ENCODE data around the gene BTLA. TPM values are rescaled to one million over a fixed set of nuclear protein-coding genes. Genes with fewer than 3 reads are reported as not detected.

BTLA gene
- total and polyA plus RNA-seq, 3 experiments from 2014 or later = 14.1 to 17.6 (median 14.8) TPM

GRCh38 chr3:112486811-112487505, 12.3 kb downstream of the BTLA start:
- Mint-ChIP-seq H3K27me3 (no peaks in the 10 kb centered on the region), H3K36me3 (peaks cover 0 to 24% (median 1%) of the 10 kb centered on the region in 3 donors), H3K27ac (peak overlapping the region in 2 of 8 donors; percentile 7 to 65), H3K4me1 (peaks cover 46 to 73% (median 70%) of the 10 kb centered on the region in 3 donors), H3K4me3 (no peak overlapping the region), H3K9me3 (no peaks in the 10 kb centered on the region)
- Histone ChIP-seq H3K9me3 (ENCODE audit: low read length) (no peaks in the 10 kb centered on the region), H3K4me1 (ENCODE audit: insufficient read depth, low read length) (peaks cover 29% of the 10 kb centered on the region), H3K36me3 (ENCODE audit: insufficient read depth, low read length) (no peaks in the 10 kb centered on the region), H3K27ac (ENCODE audit: low read depth, low read length) (no peak overlapping the region), H3K27me3 (ENCODE audit: insufficient read depth, low read length, poor library complexity, severe bottlenecking) (no peaks in the 10 kb centered on the region), H3K4me3 (ENCODE audit: low read length) (no peak overlapping the region)
- CTCF ChIA-PET = no interaction called here
- POLR2A ChIA-PET = interaction anchor here (0.5 kb wide), 1 partner anchor 13 kb away, joined by 3 read pairs; the partner anchor contains the start of gene BTLA
- DNase-seq = no peak

GRCh38 chr3:112484352-112484751, 14.9 kb downstream of the BTLA start:
- ChIA-PET CTCF (no interaction called here), POLR2A (no interaction called here)
- no peak overlapping the region for H3K4me3 ChIP-seq (ENCODE audit: low read length)
- H3K4me3 Mint-ChIP-seq = no peak overlapping the region
- H3K27ac ChIP-seq (ENCODE audit: low read depth, low read length) = no peak overlapping the region
- H3K9me3 ChIP-seq (ENCODE audit: low read length) = no peaks in the 10 kb centered on the region
- H3K4me1 Mint-ChIP-seq = peaks cover 41 to 73% (median 69%) of the 10 kb centered on the region in 3 donors
- no peaks in the 10 kb centered on the region for H3K36me3 ChIP-seq (ENCODE audit: insufficient read depth, low read length)
- H3K27ac Mint-ChIP-seq = peak overlapping the region in 2 of 8 donors; percentile 11 to 32
- no peak for DNase-seq
- peaks cover 25% of the 10 kb centered on the region for H3K4me1 ChIP-seq (ENCODE audit: insufficient read depth, low read length)
- H3K9me3 Mint-ChIP-seq = no peaks in the 10 kb centered on the region
- H3K27me3 ChIP-seq (ENCODE audit: insufficient read depth, low read length, poor library complexity, severe bottlenecking) = no peaks in the 10 kb centered on the region
- no peaks in the 10 kb centered on the region for H3K27me3 Mint-ChIP-seq
- peaks cover 7 to 32% (median 12%) of the 10 kb centered on the region in 3 donors for H3K36me3 Mint-ChIP-seq

- Histone ChIP-seq H3K36me3 (ENCODE audit: insufficient read depth, low read length) (no peaks in the 10 kb centered on the region), H3K9me3 (ENCODE audit: low read length) (no peaks in the 10 kb centered on the region), H3K4me1 (ENCODE audit: insufficient read depth, low read length) (peaks cover 24% of the 10 kb centered on the region), H3K27ac (ENCODE audit: low read depth, low read length) (no peak overlapping the region), H3K4me3 (ENCODE audit: low read length) (no peak overlapping the region), H3K27me3 (ENCODE audit: insufficient read depth, low read length, poor library complexity, severe bottlenecking) (no peaks in the 10 kb centered on the region)
- H3K36me3 Mint-ChIP-seq = peaks cover 12 to 36% (median 18%) of the 10 kb centered on the region in 3 donors
- DNase-seq = no peak
- peaks cover 45 to 74% (median 63%) of the 10 kb centered on the region in 3 donors for H3K4me1 Mint-ChIP-seq
- no peaks in the 10 kb centered on the region for H3K9me3 Mint-ChIP-seq
- ChIA-PET CTCF (no interaction called here), POLR2A (no interaction called here)
- peak overlapping the region in 5 of 7 donors; percentile 33 to 57 (median 41) for H3K4me3 Mint-ChIP-seq
- H3K27ac Mint-ChIP-seq = peak overlapping the region in 6 of 8 donors; percentile 15 to 77 (median 47)
- H3K27me3 Mint-ChIP-seq = no peaks in the 10 kb centered on the region
Measured at GRCh38 chr3:112482675-112483074, 16.6 kb downstream of the BTLA start.

GRCh38 chr3:112481302-112481721, 18.0 kb downstream of the BTLA start:
- H3K36me3 ChIP-seq (ENCODE audit: insufficient read depth, low read length) = no peaks in the 10 kb centered on the region
- CTCF ChIA-PET = no interaction called here
- no peak for DNase-seq
- Mint-ChIP-seq H3K4me1 (peaks cover 44 to 70% (median 57%) of the 10 kb centered on the region in 3 donors), H3K27me3 (no peaks in the 10 kb centered on the region), H3K4me3 (peak overlapping the region in 1 of 7 donors; percentile 30), H3K36me3 (peaks cover 18 to 40% (median 24%) of the 10 kb centered on the region in 3 donors), H3K27ac (peak overlapping the region in 2 of 8 donors; percentile 46 to 50), H3K9me3 (no peaks in the 10 kb centered on the region)
- POLR2A ChIA-PET = no interaction called here
- no peaks in the 10 kb centered on the region for H3K9me3 ChIP-seq (ENCODE audit: low read length)
- no peak overlapping the region for H3K27ac ChIP-seq (ENCODE audit: low read depth, low read length)
- no peak overlapping the region for H3K4me3 ChIP-seq (ENCODE audit: low read length)
- H3K4me1 ChIP-seq (ENCODE audit: insufficient read depth, low read length) = peaks cover 24% of the 10 kb centered on the region
- no peaks in the 10 kb centered on the region for H3K27me3 ChIP-seq (ENCODE audit: insufficient read depth, low read length, poor library complexity, severe bottlenecking)

GRCh38 chr3:112477891-112478290, 21.4 kb downstream of the BTLA start:
- H3K36me3 Mint-ChIP-seq = peaks cover 20 to 37% (median 27%) of the 10 kb centered on the region in 3 donors
- POLR2A ChIA-PET = no interaction called here
- H3K27ac ChIP-seq (ENCODE audit: low read depth, low read length) = no peak overlapping the region

GRCh38 chr3:112476346-112476745, 22.9 kb downstream of the BTLA start:
- CTCF ChIA-PET = no interaction called here
- peaks cover 63 to 83% (median 71%) of the 10 kb centered on the region in 3 donors for H3K4me1 Mint-ChIP-seq
- Histone ChIP-seq H3K36me3 (ENCODE audit: insufficient read depth, low read length) (no peaks in the 10 kb centered on the region), H3K4me3 (ENCODE audit: low read length) (no peak overlapping the region), H3K27ac (ENCODE audit: low read depth, low read length) (no peak overlapping the region), H3K27me3 (ENCODE audit: insufficient read depth, low read length, poor library complexity, severe bottlenecking) (no peaks in the 10 kb centered on the region), H3K9me3 (ENCODE audit: low read length) (no peaks in the 10 kb centered on the region), H3K4me1 (ENCODE audit: insufficient read depth, low read length) (peaks cover 46% of the 10 kb centered on the region)
- H3K27me3 Mint-ChIP-seq = no peaks in the 10 kb centered on the region
- no peak overlapping the region for H3K27ac Mint-ChIP-seq
- no peaks in the 10 kb centered on the region for H3K9me3 Mint-ChIP-seq
- DNase-seq = no peak
- POLR2A ChIA-PET = no interaction called here
- peaks cover 23 to 45% (median 31%) of the 10 kb centered on the region in 3 donors for H3K36me3 Mint-ChIP-seq
- no peak overlapping the region for H3K4me3 Mint-ChIP-seq

More at GRCh38 chr3:112477891-112478290, 21.4 kb downstream of the BTLA start:
- Histone ChIP-seq H3K9me3 (ENCODE audit: low read length) (no peaks in the 10 kb centered on the region), H3K4me1 (ENCODE audit: insufficient read depth, low read length) (peaks cover 47% of the 10 kb centered on the region), H3K4me3 (ENCODE audit: low read length) (no peak overlapping the region), H3K36me3 (ENCODE audit: insufficient read depth, low read length) (no peaks in the 10 kb centered on the region), H3K27me3 (ENCODE audit: insufficient read depth, low read length, poor library complexity, severe bottlenecking) (no peaks in the 10 kb centered on the region)
- CTCF ChIA-PET = interaction anchor here (0.7 kb wide), 1 partner anchor 151 kb away, joined by 3 read pairs; no protein-coding TSS in a partner anchor
- H3K9me3 Mint-ChIP-seq = no peaks in the 10 kb centered on the region
- H3K4me3 Mint-ChIP-seq = no peak overlapping the region
- no peak overlapping the region for H3K27ac Mint-ChIP-seq
- H3K27me3 Mint-ChIP-seq = no peaks in the 10 kb centered on the region
- DNase-seq = no peak
- peaks cover 63 to 83% (median 71%) of the 10 kb centered on the region in 3 donors for H3K4me1 Mint-ChIP-seq

GRCh38 chr3:112474796-112475195, 24.5 kb downstream of the BTLA start:
- Mint-ChIP-seq H3K9me3 (no peaks in the 10 kb centered on the region), H3K4me1 (peaks cover 66 to 83% (median 72%) of the 10 kb centered on the region in 3 donors), H3K36me3 (peaks cover 21 to 54% (median 33%) of the 10 kb centered on the region in 3 donors), H3K27me3 (no peaks in the 10 kb centered on the region), H3K4me3 (peak overlapping the region in 6 of 7 donors; percentile 2 to 37 (median 8)), H3K27ac (peak overlapping the region in 7 of 8 donors; percentile 1 to 59 (median 19))
- Histone ChIP-seq H3K4me1 (ENCODE audit: insufficient read depth, low read length) (peaks cover 54% of the 10 kb centered on the region), H3K27me3 (ENCODE audit: insufficient read depth, low read length, poor library complexity, severe bottlenecking) (no peaks in the 10 kb centered on the region), H3K36me3 (ENCODE audit: insufficient read depth, low read length) (no peaks in the 10 kb centered on the region), H3K27ac (ENCODE audit: low read depth, low read length) (no peak overlapping the region), H3K9me3 (ENCODE audit: low read length) (no peaks in the 10 kb centered on the region), H3K4me3 (ENCODE audit: low read length) (no peak overlapping the region)
- POLR2A ChIA-PET = no interaction called here
- DNase-seq = no peak
- CTCF ChIA-PET = interaction anchor here (0.8 kb wide), 1 partner anchor 24 kb away, joined by 3 read pairs; no protein-coding TSS in a partner anchor

- no peaks in the 10 kb centered on the region for H3K27me3 Mint-ChIP-seq
- H3K36me3 Mint-ChIP-seq = peaks cover 15 to 46% (median 25%) of the 10 kb centered on the region in 3 donors
- H3K27me3 ChIP-seq (ENCODE audit: insufficient read depth, low read length, poor library complexity, severe bottlenecking) = no peaks in the 10 kb centered on the region
- H3K4me1 ChIP-seq (ENCODE audit: insufficient read depth, low read length) = peaks cover 70% of the 10 kb centered on the region
- CTCF ChIA-PET = no interaction called here
- no peaks in the 10 kb centered on the region for H3K36me3 ChIP-seq (ENCODE audit: insufficient read depth, low read length)
- H3K4me3 Mint-ChIP-seq = peak overlapping the region in 5 of 7 donors; percentile 29 to 68 (median 53)
- peak overlapping the region in 6 of 8 donors; percentile 17 to 84 (median 76) for H3K27ac Mint-ChIP-seq
- no peak overlapping the region for H3K4me3 ChIP-seq (ENCODE audit: low read length)
- no peak for DNase-seq
- peaks cover 76 to 87% (median 86%) of the 10 kb centered on the region in 3 donors for H3K4me1 Mint-ChIP-seq
- no peaks in the 10 kb centered on the region for H3K9me3 ChIP-seq (ENCODE audit: low read length)
- H3K9me3 Mint-ChIP-seq = no peaks in the 10 kb centered on the region
- H3K27ac ChIP-seq (ENCODE audit: low read depth, low read length) = no peak overlapping the region
- POLR2A ChIA-PET = no interaction called here
Measured at GRCh38 chr3:112472691-112473090, 26.6 kb downstream of the BTLA start.
